Neural crest cell (in vitro differentiated cells): ENCODE data around the gene DOK4. TPM values are rescaled to one million over a fixed set of nuclear protein-coding genes. Genes with fewer than 3 reads are reported as not detected.

ENCODE experiments used
- DNase-seq: peaks from one replicate; pipeline ENCODE4 v3.0.0; 2021; ENCODE audit warnings: low read depth, mixed read lengths, low spot score
- H3K27ac Mint-ChIP-seq: one replicate; pipeline ENCODE4 v1.8.0; 2021; ENCODE audit warnings: mild to moderate bottlenecking, mixed read lengths; ENCODE audit not compliant: unreplicated experiment
- H3K27me3 Mint-ChIP-seq: 2 replicates; pipeline ENCODE4 v1.8.0; 2021; ENCODE audit warnings: low read depth, mild to moderate bottlenecking, mixed read lengths
- H3K36me3 Mint-ChIP-seq: 2 replicates; pipeline ENCODE4 v1.8.0; 2021; ENCODE audit warnings: low read depth, mild to moderate bottlenecking, mixed read lengths
- H3K4me1 Mint-ChIP-seq: 2 replicates; pipeline ENCODE4 v1.8.0; 2021; ENCODE audit warnings: mixed read lengths
- H3K4me3 Mint-ChIP-seq: one replicate; pipeline ENCODE4 v1.8.0; 2021; ENCODE audit warnings: mild to moderate bottlenecking, mixed read lengths
- H3K9me3 Mint-ChIP-seq: 2 replicates; pipeline ENCODE4 v1.8.0; 2021; ENCODE audit warnings: mixed read lengths
- CTCF ChIP-seq: fragments of 200-600 bp; sonication (generic); conservative IDR thresholded peaks from 2 replicates; pipeline ENCODE4 v1.5.0; 2021; ENCODE audit warnings: antibody characterized with exemption, mild to moderate bottlenecking
- total RNA-seq: library from RNA; stranded (reverse); gene quantifications from 2 replicates; pipeline ENCODE4 v1.2.1, GENCODE V29; 2021

The DOK4 gene
- total RNA-seq, 1 donor from 2014 or later = 22.7 TPM

DNA sequence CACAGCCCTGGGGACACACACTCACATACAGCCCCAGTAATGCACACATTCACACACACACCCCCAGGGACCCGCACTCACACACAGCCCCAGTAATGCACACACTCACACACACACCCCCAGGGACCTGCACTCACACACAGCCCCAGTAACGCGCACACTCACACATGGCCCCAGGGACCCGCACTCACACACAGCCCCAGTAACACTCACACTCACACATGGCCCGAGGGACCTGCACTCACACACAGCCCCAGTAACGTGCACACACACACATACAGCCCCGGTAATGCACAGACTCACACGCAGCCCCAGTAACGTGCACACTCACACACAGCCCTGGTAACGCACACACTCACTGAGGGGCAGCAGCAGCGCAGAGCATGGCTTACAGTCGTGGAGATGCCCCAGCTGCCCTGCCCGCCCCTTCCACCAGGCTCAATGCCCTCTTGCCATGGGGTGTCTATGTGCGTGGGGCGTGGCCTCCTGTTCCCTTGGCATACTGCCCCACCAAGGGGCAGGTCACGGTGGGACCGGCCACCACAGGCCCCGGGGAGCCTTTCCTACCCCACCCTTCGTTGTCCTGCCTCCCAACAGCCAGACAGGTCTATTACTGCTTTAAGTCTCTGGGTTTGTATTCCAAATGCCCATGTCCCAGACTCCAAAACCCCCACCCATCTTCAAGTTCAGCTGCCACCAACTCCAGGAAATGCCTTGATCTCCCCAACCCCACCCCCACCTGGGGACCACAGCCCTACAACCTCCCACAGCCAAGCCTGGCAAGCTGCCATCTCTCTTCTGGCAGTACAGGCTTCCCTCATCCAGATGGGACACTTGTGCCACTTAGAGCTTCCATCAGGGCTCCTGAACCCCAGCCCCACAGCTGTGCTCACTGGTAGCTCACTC, 47.4 kb upstream of the DOK4 start:
- Mint-ChIP-seq H3K4me1 (peaks cover 54% of the 10 kb centered on the region), H3K27me3 (peaks cover 57% of the 10 kb centered on the region), H3K36me3 (no peaks in the 10 kb centered on the region), H3K4me3 (peak overlapping the region; percentile 80), H3K9me3 (no peaks in the 10 kb centered on the region), H3K27ac (peak overlapping the region; percentile 64)
- TF ChIP-seq CTCF = no peak
- no peak for DNase-seq

GRCh38 chr16:57532266-57532625, 46.0 kb upstream of the DOK4 start:
- Mint-ChIP-seq H3K9me3 (no peaks in the 10 kb centered on the region), H3K4me3 (peak overlapping the region; percentile 60), H3K27me3 (peaks cover 57% of the 10 kb centered on the region), H3K4me1 (peaks cover 48% of the 10 kb centered on the region), H3K27ac (no peak overlapping the region), H3K36me3 (no peaks in the 10 kb centered on the region)
- no peak for TF ChIP-seq CTCF
- no peak for DNase-seq

GRCh38 chr16:57531635-57532265, 45.5 kb upstream of the DOK4 start:
- no peak overlapping the region for H3K27ac Mint-ChIP-seq
- no peak for TF ChIP-seq CTCF
- no peaks in the 10 kb centered on the region for H3K9me3 Mint-ChIP-seq
- H3K4me3 Mint-ChIP-seq = peak overlapping the region; percentile 61
- DNase-seq = no peak
- H3K36me3 Mint-ChIP-seq = no peaks in the 10 kb centered on the region
- H3K27me3 Mint-ChIP-seq = peaks cover 55% of the 10 kb centered on the region
- peaks cover 45% of the 10 kb centered on the region for H3K4me1 Mint-ChIP-seq

DNA sequence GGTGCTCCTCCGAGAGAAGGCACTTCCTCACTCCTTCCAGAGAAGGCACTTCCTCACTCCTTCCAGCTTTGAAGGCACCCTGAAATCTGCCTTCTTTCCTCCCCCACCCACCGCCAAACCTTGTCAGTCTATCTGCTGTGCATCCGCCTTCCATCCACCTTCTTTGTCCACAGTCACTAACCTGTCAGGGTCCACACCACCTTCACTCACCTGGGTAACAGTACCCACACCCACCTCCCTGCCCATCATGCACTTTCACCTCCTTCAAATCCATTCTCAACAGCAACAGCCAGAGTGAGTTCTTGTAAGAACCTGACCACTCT, 44.9 kb upstream of the DOK4 start:
- Mint-ChIP-seq H3K36me3 (no peaks in the 10 kb centered on the region), H3K9me3 (no peaks in the 10 kb centered on the region), H3K27ac (no peak overlapping the region), H3K4me1 (peaks cover 45% of the 10 kb centered on the region), H3K4me3 (peak overlapping the region; percentile 61), H3K27me3 (peaks cover 59% of the 10 kb centered on the region)
- DNase-seq = no peak
- TF ChIP-seq CTCF = no peak

GRCh38 chr16:57530522-57531252, 44.4 kb upstream of the DOK4 start:
- Mint-ChIP-seq H3K27me3 (peaks cover 59% of the 10 kb centered on the region), H3K4me1 (peaks cover 45% of the 10 kb centered on the region), H3K4me3 (peak overlapping the region; percentile 81), H3K27ac (peak overlapping the region; percentile 21), H3K36me3 (no peaks in the 10 kb centered on the region), H3K9me3 (no peaks in the 10 kb centered on the region)
- DNase-seq = no peak
- no peak for TF ChIP-seq CTCF
